ENCODE results near the gene CCAR1.

CCAR1 gene

DNA sequence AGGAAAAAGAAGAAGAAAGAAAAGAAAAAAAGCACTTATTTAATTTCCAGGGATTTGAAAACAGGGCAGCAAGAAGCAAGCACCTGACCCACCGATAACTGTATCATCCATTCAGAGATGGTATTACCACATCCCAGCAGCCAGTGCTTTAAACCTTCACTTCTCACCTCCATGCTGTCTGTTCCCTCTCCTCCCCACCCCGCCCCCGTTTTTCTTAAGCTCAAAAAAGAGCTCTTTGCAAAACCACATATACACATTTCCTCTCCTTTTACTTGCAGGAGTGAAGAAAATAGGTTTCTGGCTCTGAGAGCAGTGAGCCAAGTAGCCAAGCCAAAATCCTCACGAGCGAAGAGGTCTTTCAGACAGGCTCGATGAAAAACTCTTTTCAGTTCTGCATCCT lies 108.5 kb downstream of the CCAR1 start:
- Histone ChIP-seq H3F3A (ENCODE audit: control insufficient read depth, insufficient read depth) (peaks cover 2% of the 10 kb centered on the region; the same call in 1 of the 2 replicates), H3K9me3 (ENCODE audit: control insufficient read depth, insufficient read depth, low read length) (no peaks in the 10 kb centered on the region), H4K20me1 (ENCODE audit: control insufficient read depth, insufficient read depth, low read depth, low read length) (no peaks in the 10 kb centered on the region), H3K4me3 (ENCODE audit: low read length) (no peak overlapping the region), H3K9me2 (replicated peaks; ENCODE audit: control insufficient read depth, low read length) (no peaks in the 10 kb centered on the region), H3K36me3 (ENCODE audit: control insufficient read depth, low read length) (no peaks in the 10 kb centered on the region), H3K27me3 (ENCODE audit: control insufficient read depth, low read length) (peaks cover 24% of the 10 kb centered on the region), H3K27ac (ENCODE audit: low read depth, low read length) (no peak overlapping the region), H3K4me2 (ENCODE audit: low read length) (no peak overlapping the region), H3K79me2 (ENCODE audit: control insufficient read depth, low read length) (no peaks in the 10 kb centered on the region), H3K4me1 (ENCODE audit: control insufficient read depth, low read length) (peaks cover 10% of the 10 kb centered on the region)
- no peak for TF ChIP-seq EZH2phosphoT487 (IDR thresholded peaks at IDR 0.05; ENCODE audit: borderline replicate concordance, low read length)
- TF ChIP-seq, protein P1, sequence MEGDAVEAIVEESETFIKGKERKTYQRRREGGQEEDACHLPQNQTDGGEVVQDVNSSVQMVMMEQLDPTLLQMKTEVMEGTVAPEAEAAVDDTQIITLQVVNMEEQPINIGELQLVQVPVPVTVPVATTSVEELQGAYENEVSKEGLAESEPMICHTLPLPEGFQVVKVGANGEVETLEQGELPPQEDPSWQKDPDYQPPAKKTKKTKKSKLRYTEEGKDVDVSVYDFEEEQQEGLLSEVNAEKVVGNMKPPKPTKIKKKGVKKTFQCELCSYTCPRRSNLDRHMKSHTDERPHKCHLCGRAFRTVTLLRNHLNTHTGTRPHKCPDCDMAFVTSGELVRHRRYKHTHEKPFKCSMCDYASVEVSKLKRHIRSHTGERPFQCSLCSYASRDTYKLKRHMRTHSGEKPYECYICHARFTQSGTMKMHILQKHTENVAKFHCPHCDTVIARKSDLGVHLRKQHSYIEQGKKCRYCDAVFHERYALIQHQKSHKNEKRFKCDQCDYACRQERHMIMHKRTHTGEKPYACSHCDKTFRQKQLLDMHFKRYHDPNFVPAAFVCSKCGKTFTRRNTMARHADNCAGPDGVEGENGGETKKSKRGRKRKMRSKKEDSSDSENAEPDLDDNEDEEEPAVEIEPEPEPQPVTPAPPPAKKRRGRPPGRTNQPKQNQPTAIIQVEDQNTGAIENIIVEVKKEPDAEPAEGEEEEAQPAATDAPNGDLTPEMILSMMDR (IDR thresholded peaks at IDR 0.05; ENCODE audit: low read depth, low read length, poor library complexity, severe bottlenecking): no peak

DNA sequence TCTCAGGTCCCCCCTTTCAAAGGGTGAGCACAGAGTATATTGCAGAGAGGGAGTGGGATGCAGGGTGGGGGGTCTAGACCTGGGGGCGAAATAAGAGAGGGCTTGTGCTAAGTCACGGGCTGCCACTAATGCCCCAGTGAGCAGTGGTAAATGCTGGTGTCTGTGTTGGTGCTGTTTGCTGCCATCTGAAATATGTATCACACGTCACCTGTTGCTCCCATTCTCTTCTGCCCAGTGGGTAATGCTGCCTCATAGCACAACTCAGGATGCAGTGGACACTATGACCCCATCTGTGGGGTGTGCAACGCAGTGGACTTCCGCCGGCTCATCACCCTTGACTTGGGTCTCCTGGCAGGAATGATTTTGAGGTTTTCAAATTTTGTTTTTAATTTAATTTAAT lies 108.9 kb downstream of the CCAR1 start:
- Histone ChIP-seq H3K9me3 (ENCODE audit: control insufficient read depth, insufficient read depth, low read length) (no peaks in the 10 kb centered on the region), H3K4me1 (ENCODE audit: control insufficient read depth, low read length) (peaks cover 10% of the 10 kb centered on the region), H3K36me3 (ENCODE audit: control insufficient read depth, low read length) (no peaks in the 10 kb centered on the region), H3K27ac (ENCODE audit: low read depth, low read length) (no peak overlapping the region), H3K9me2 (replicated peaks; ENCODE audit: control insufficient read depth, low read length) (no peaks in the 10 kb centered on the region), H3K27me3 (ENCODE audit: control insufficient read depth, low read length) (peaks cover 24% of the 10 kb centered on the region), H3K79me2 (ENCODE audit: control insufficient read depth, low read length) (no peaks in the 10 kb centered on the region), H3F3A (ENCODE audit: control insufficient read depth, insufficient read depth) (peaks cover 2% of the 10 kb centered on the region; the same call in 1 of the 2 replicates), H3K4me2 (ENCODE audit: low read length) (no peak overlapping the region), H4K20me1 (ENCODE audit: control insufficient read depth, insufficient read depth, low read depth, low read length) (no peaks in the 10 kb centered on the region), H3K4me3 (ENCODE audit: low read length) (no peak overlapping the region)
- no peak for TF ChIP-seq EZH2phosphoT487 (IDR thresholded peaks at IDR 0.05; ENCODE audit: borderline replicate concordance, low read length)
- TF ChIP-seq, protein P1 (IDR thresholded peaks at IDR 0.05; ENCODE audit: low read depth, low read length, poor library complexity, severe bottlenecking): no peak

DNA sequence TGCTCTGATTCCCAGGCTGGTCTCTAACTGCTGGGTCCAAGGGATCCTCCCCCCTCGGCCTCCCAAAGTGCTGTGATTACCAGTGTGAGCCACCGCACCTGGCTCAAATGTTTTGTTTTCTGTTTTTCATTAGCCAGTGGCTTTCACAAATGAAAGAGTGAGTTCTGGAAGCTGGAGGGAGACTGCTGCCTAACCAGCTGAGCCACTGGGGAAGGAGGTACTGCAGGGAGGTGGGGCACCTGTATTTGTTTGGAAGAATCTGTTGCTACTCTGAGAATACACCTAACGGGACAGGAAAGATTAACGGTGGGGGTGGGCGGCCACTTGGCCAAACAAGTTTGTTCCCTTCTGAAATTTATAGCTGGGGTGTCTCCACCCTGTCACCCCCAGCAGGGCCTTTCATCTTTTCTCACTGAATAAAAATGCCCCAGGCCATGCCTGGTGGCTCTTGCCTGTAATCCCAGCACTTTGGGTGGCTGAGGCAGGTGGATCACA lies 111.0 kb downstream of the CCAR1 start:
- Histone ChIP-seq H3F3A (ENCODE audit: control insufficient read depth, insufficient read depth) (peaks cover 2% of the 10 kb centered on the region; the same call in 1 of the 2 replicates), H3K36me3 (ENCODE audit: control insufficient read depth, low read length) (no peaks in the 10 kb centered on the region), H3K9me2 (replicated peaks; ENCODE audit: control insufficient read depth, low read length) (no peaks in the 10 kb centered on the region), H3K27me3 (ENCODE audit: control insufficient read depth, low read length) (peaks cover 24% of the 10 kb centered on the region), H3K27ac (ENCODE audit: low read depth, low read length) (no peak overlapping the region), H3K4me1 (ENCODE audit: control insufficient read depth, low read length) (peaks cover 5% of the 10 kb centered on the region), H3K4me2 (ENCODE audit: low read length) (no peak overlapping the region), H3K9me3 (ENCODE audit: control insufficient read depth, insufficient read depth, low read length) (no peaks in the 10 kb centered on the region), H3K4me3 (ENCODE audit: low read length) (no peak overlapping the region), H4K20me1 (ENCODE audit: control insufficient read depth, insufficient read depth, low read depth, low read length) (no peaks in the 10 kb centered on the region), H3K79me2 (ENCODE audit: control insufficient read depth, low read length) (no peaks in the 10 kb centered on the region)
- TF ChIP-seq, protein P1 (IDR thresholded peaks at IDR 0.05; ENCODE audit: low read depth, low read length, poor library complexity, severe bottlenecking): no peak
- TF ChIP-seq EZH2phosphoT487 (IDR thresholded peaks at IDR 0.05; ENCODE audit: borderline replicate concordance, low read length): no peak
